RWPE2 (cell line): Measurements from ENCODE around the gene NEDD4L.
A peak's percentile ranks its signal among the peaks of the same experiment; 100 is the strongest.

Source experiments
- ATAC-seq: fragments of 200-7000 bp; cut with Tn5 transposase; 3 replicates; pipeline ENCODE4 v1.9.1; 2021; ENCODE audit warnings: low read depth
- DNase-seq: peaks from one replicate; pipeline ENCODE4 v3.0.0-alpha.2; 2020; ENCODE audit warnings: low spot score
- H3K27ac ChIP-seq: fragments of 450-650 bp; 2 replicates; pipeline ENCODE4 v1.5.1; 2017; ENCODE audit warnings: mild to moderate bottlenecking; ENCODE audit not compliant: poor library complexity, severe bottlenecking
- H3K27me3 ChIP-seq: fragments of 250-450 bp; sonication (Bioruptor Pico); 2 replicates; pipeline ENCODE4 v1.5.1; 2021; ENCODE audit warnings: mild to moderate bottlenecking, moderate library complexity; ENCODE audit not compliant: insufficient read depth, poor library complexity, severe bottlenecking
- H3K36me3 ChIP-seq: fragments of 250-450 bp; sonication (Bioruptor Pico); 2 replicates; pipeline ENCODE4 v1.5.1; 2020; ENCODE audit warnings: low read depth, mild to moderate bottlenecking, moderate library complexity
- H3K4me1 ChIP-seq: fragments of 250-450 bp; sonication (Bioruptor Pico); 2 replicates; pipeline ENCODE4 v1.5.1; 2021; ENCODE audit warnings: mild to moderate bottlenecking, moderate library complexity; ENCODE audit not compliant: insufficient read depth, poor library complexity, severe bottlenecking
- H3K4me3 ChIP-seq: fragments of 250-450 bp; sonication (Bioruptor Pico); 2 replicates; pipeline ENCODE4 v1.5.1; 2021; ENCODE audit warnings: mild to moderate bottlenecking, moderate library complexity; ENCODE audit not compliant: severe bottlenecking
- H3K9me3 ChIP-seq: fragments of 250-450 bp; sonication (Bioruptor Pico); 2 replicates; pipeline ENCODE4 v1.5.1; 2021; ENCODE audit warnings: mild to moderate bottlenecking, moderate library complexity; ENCODE audit not compliant: severe bottlenecking
- CTCF ChIP-seq: fragments of 450-650 bp; IDR thresholded peaks from one replicate; pipeline ENCODE4 v1.5.1; 2017; ENCODE audit warnings: mild to moderate bottlenecking, moderate library complexity; ENCODE audit not compliant: poor library complexity, severe bottlenecking

Gene NEDD4L

GRCh38 chr18:58128381-58129374 is 84.7 kb downstream of the NEDD4L start:
- H3K27ac ChIP-seq = no peak overlapping the region
- no peak for DNase-seq
- no peaks in the 10 kb centered on the region for H3K27me3 ChIP-seq

GRCh38 chr18:58132595-58133261 is 88.7 kb downstream of the NEDD4L start:
- Histone ChIP-seq H3K9me3 (no peaks in the 10 kb centered on the region), H3K36me3 (no peaks in the 10 kb centered on the region), H3K4me1 (no peaks in the 10 kb centered on the region), H3K4me3 (no peak overlapping the region), H3K27me3 (no peaks in the 10 kb centered on the region), H3K27ac (no peak overlapping the region)
- no peak for DNase-seq
- no peak for TF ChIP-seq CTCF
- ATAC-seq = no peak

More at GRCh38 chr18:58128381-58129374, 84.7 kb downstream of the NEDD4L start:
- Histone ChIP-seq H3K4me1 (no peaks in the 10 kb centered on the region), H3K36me3 (no peaks in the 10 kb centered on the region), H3K9me3 (no peaks in the 10 kb centered on the region), H3K4me3 (no peak overlapping the region)
- no peak for TF ChIP-seq CTCF
- no peak for ATAC-seq

GRCh38 chr18:58135183-58135641 is 91.2 kb downstream of the NEDD4L start:
- DNase-seq (no peak), ATAC-seq (no peak)
- H3K27ac ChIP-seq = no peak overlapping the region
- H3K27me3 ChIP-seq = no peaks in the 10 kb centered on the region
- peaks cover 4% of the 10 kb centered on the region for H3K4me1 ChIP-seq
- no peaks in the 10 kb centered on the region for H3K9me3 ChIP-seq
- no peaks in the 10 kb centered on the region for H3K36me3 ChIP-seq
- TF ChIP-seq CTCF = no peak
- H3K4me3 ChIP-seq = no peak overlapping the region

- ATAC-seq = peak; percentile 70
- no peak overlapping the region for H3K4me3 ChIP-seq
Measured at GRCh38 chr18:58135701-58136331, 91.8 kb downstream of the NEDD4L start.

More at GRCh38 chr18:58135701-58136331, 91.8 kb downstream of the NEDD4L start:
- Histone ChIP-seq H3K4me1 (peaks cover 4% of the 10 kb centered on the region), H3K27me3 (no peaks in the 10 kb centered on the region), H3K36me3 (no peaks in the 10 kb centered on the region), H3K9me3 (no peaks in the 10 kb centered on the region), H3K27ac (no peak overlapping the region)
- DNase-seq = no peak
- peak; percentile 88 for TF ChIP-seq CTCF
